HEK293 (cell line): Measurements from ENCODE around the gene KATNA1.
A peak's percentile ranks its signal among the peaks of the same experiment; 100 is the strongest.
"Not testable (repeated sequence)": the region's sequence is repeated elsewhere in the genome, so short reads cannot be mapped to it uniquely, and the experiment has no call there.

Source experiments
- CTCF ChIA-PET: fragments of 350-600 bp; formaldehyde crosslinking; extraction: SDS; loops from one replicate; lab custom pipeline; 2021; ENCODE audit warnings: antibody characterized with exemption; lab: Yijun Ruan, JAX
- POLR2A ChIA-PET: fragments of 300-600 bp; formaldehyde crosslinking; extraction: SDS; loops from one replicate; lab custom pipeline; 2020; ENCODE audit warnings: antibody characterized with exemption, inconsistent platforms; lab: Yijun Ruan, JAX
- H3K27ac ChIP-seq: fragments of 200-500 bp; sonication (Bioruptor generic); 2 replicates; pipeline ENCODE4 v1.5.1; 2014; ENCODE audit warnings: low read depth, low read length, control low read depth, inconsistent platforms; ENCODE audit errors: extremely low read depth
- H3K36me3 ChIP-seq, 2 experiments: fragments of 200-500 bp in 1 of 2; sonication (Bioruptor generic) in 1 of 2; 1 replicate in 1 of 2; 2 replicates in 1 of 2; pipeline ENCODE4 v1.5.1; 2014 to 2017; ENCODE audit warnings: inconsistent platforms in 2 of 2, low read length in 2 of 2; ENCODE audit not compliant: control insufficient read depth in 2 of 2, insufficient read depth in 1 of 2
- H3K4me1 ChIP-seq: fragments of 200-500 bp; sonication (Bioruptor generic); 2 replicates; pipeline ENCODE4 v1.5.1; 2014; ENCODE audit warnings: mild to moderate bottlenecking, low read length, inconsistent platforms; ENCODE audit not compliant: control insufficient read depth, insufficient read depth
- H3K4me3 ChIP-seq: 2 replicates; pipeline ENCODE4 v1.5.1; 2011; ENCODE audit warnings: low read depth, mild to moderate bottlenecking, control low read depth, low read length, moderate library complexity
- H3K9me3 ChIP-seq: fragments of 200-500 bp; sonication (Bioruptor generic); 2 replicates; pipeline ENCODE4 v1.5.1; 2014; ENCODE audit warnings: low read depth, low read length, inconsistent platforms; ENCODE audit not compliant: control insufficient read depth, insufficient read depth
- CTCF ChIP-seq: fragments of 450-650 bp; formaldehyde crosslinking; IDR thresholded peaks from 2 replicates; pipeline ENCODE4 v1.5.1; 2016; ENCODE audit warnings: missing biosample characterization, missing genetic modification characterization
- TCF7L2 ChIP-seq: IDR thresholded peaks from 2 replicates; pipeline ENCODE4 v1.6.1; 2011; ENCODE audit warnings: low read depth, mild to moderate bottlenecking, inconsistent platforms, low read length, moderate library complexity, borderline replicate concordance
- ZFP37 ChIP-seq: fragments of 450-650 bp; formaldehyde crosslinking; IDR thresholded peaks from 2 replicates; pipeline ENCODE4 v1.5.1; 2016; ENCODE audit warnings: missing biosample characterization, missing genetic modification characterization
- ZNF121 ChIP-seq: fragments of 450-650 bp; formaldehyde crosslinking; IDR thresholded peaks from 2 replicates; pipeline ENCODE4 v1.5.1; 2016; ENCODE audit warnings: missing biosample characterization, missing genetic modification characterization
- ZNF214 ChIP-seq: fragments of 450-650 bp; formaldehyde crosslinking; IDR thresholded peaks from 2 replicates; pipeline ENCODE4 v1.5.1; 2017; ENCODE audit warnings: missing biosample characterization, mild to moderate bottlenecking, missing genetic modification characterization, borderline replicate concordance
- ZNF23 ChIP-seq: fragments of 450-650 bp; formaldehyde crosslinking; IDR thresholded peaks from 2 replicates; pipeline ENCODE4 v1.5.1; 2016; ENCODE audit warnings: missing biosample characterization, missing genetic modification characterization, borderline replicate concordance
- ZNF26 ChIP-seq: fragments of 450-650 bp; formaldehyde crosslinking; IDR thresholded peaks from 2 replicates; pipeline ENCODE4 v1.5.1; 2016; ENCODE audit warnings: missing biosample characterization, missing genetic modification characterization
- ZNF280D ChIP-seq: fragments of 450-650 bp; formaldehyde crosslinking; IDR thresholded peaks from 2 replicates; pipeline ENCODE4 v1.5.1; 2016; ENCODE audit warnings: missing biosample characterization, missing genetic modification characterization
- ZNF324 ChIP-seq: fragments of 450-650 bp; formaldehyde crosslinking; IDR thresholded peaks from 2 replicates; pipeline ENCODE4 v1.5.1; 2016; ENCODE audit warnings: missing biosample characterization, missing genetic modification characterization
- ZNF362 ChIP-seq: fragments of 450-650 bp; formaldehyde crosslinking; IDR thresholded peaks from 2 replicates; pipeline ENCODE4 v1.5.1; 2016; ENCODE audit warnings: missing biosample characterization, missing genetic modification characterization
- ZNF398 ChIP-seq: fragments of 450-650 bp; formaldehyde crosslinking; IDR thresholded peaks from 2 replicates; pipeline ENCODE4 v1.5.1; 2017; ENCODE audit warnings: missing biosample characterization, missing genetic modification characterization
- ZNF404 ChIP-seq: fragments of 450-650 bp; formaldehyde crosslinking; IDR thresholded peaks from 2 replicates; pipeline ENCODE4 v1.5.1; 2017; ENCODE audit warnings: missing biosample characterization, missing genetic modification characterization
- ZNF548 ChIP-seq: fragments of 450-650 bp; formaldehyde crosslinking; IDR thresholded peaks from 2 replicates; pipeline ENCODE4 v1.5.1; 2016; ENCODE audit warnings: missing biosample characterization, missing genetic modification characterization
- ZNF600 ChIP-seq: fragments of 450-650 bp; formaldehyde crosslinking; IDR thresholded peaks from 2 replicates; pipeline ENCODE4 v1.5.1; 2016; ENCODE audit warnings: missing biosample characterization, missing genetic modification characterization
- ZNF707 ChIP-seq: fragments of 450-650 bp; formaldehyde crosslinking; IDR thresholded peaks from 2 replicates; pipeline ENCODE4 v1.5.1; 2016; ENCODE audit warnings: missing biosample characterization, missing genetic modification characterization
- ZNF768 ChIP-seq: fragments of 450-650 bp; formaldehyde crosslinking; IDR thresholded peaks from 2 replicates; pipeline ENCODE4 v1.5.1; 2018; ENCODE audit warnings: missing biosample characterization, mild to moderate bottlenecking, missing genetic modification characterization

KATNA1 gene

GRCh38 chr6:149680503-149680902 lies 32.0 kb upstream of the KATNA1 start (continued):
- no peak for TF ChIP-seq ZNF280D (tag by site-specific recombination)
- no peak for TF ChIP-seq TCF7L2
- TF ChIP-seq ZNF214 (tag by site-specific recombination) = no peak
- no peak for TF ChIP-seq ZNF768 (tag by site-specific recombination)
- TF ChIP-seq ZNF23 (tag by site-specific recombination) = no peak

- H3K36me3 ChIP-seq = peaks cover 74 to 93% of the 10 kb centered on the region in 2 experiments; a peak in 2 of 3 replicates
- H3K9me3 ChIP-seq, H3K4me1 ChIP-seq, CTCF ChIA-PET, H3K27ac ChIP-seq, H3K4me3 ChIP-seq: not testable (repeated sequence)
- POLR2A ChIA-PET = interaction anchor here (0.6 kb wide), 1 partner anchor 71 kb away, joined by 3 read pairs; no protein-coding TSS in a partner anchor
Observed at GRCh38 chr6:149672265-149672664, 23.8 kb upstream of the KATNA1 start.

GRCh38 chr6:149660028-149660427 lies 11.5 kb upstream of the KATNA1 start:
- TF ChIP-seq ZNF404 = no peak
- TF ChIP-seq ZNF600 = no peak
- no peak overlapping the region for H3K27ac ChIP-seq
- H3K36me3 ChIP-seq = peaks cover 31 to 68% of the 10 kb centered on the region in 2 experiments
- H3K4me3 ChIP-seq = no peak overlapping the region
- H3K4me1 ChIP-seq = no peaks in the 10 kb centered on the region
- CTCF ChIA-PET = interaction anchor here (0.7 to 1.4 kb wide), 2 partner anchors 10 to 94 kb away, joined by 3 read pairs; no protein-coding TSS in a partner anchor
- no peaks in the 10 kb centered on the region for H3K9me3 ChIP-seq
- POLR2A ChIA-PET = interaction anchor here (1.0 to 2.3 kb wide), 4 partner anchors 9 to 90 kb away, joined by 3 to 11 read pairs (median 4); partner anchors contain the start of genes KATNA1 and PCMT1

- Histone ChIP-seq H3K27ac (no peak overlapping the region), H3K36me3 (peaks cover 8 to 48% of the 10 kb centered on the region in 2 experiments), H3K9me3 (no peaks in the 10 kb centered on the region), H3K4me1 (no peaks in the 10 kb centered on the region), H3K4me3 (no peak overlapping the region)
- POLR2A ChIA-PET = no interaction called here
- CTCF ChIA-PET = no interaction called here
- TF ChIP-seq ZNF121 (tag by site-specific recombination) (peak; percentile 37; the same call in 1 of the 2 replicates), ZNF324 (tag by site-specific recombination) (no peak), CTCF (tag by site-specific recombination) (no peak)
Observed at GRCh38 chr6:149657441-149657840, 8.9 kb upstream of the KATNA1 start.

- Histone ChIP-seq H3K27ac (no peak overlapping the region), H3K9me3 (no peaks in the 10 kb centered on the region), H3K4me3 (no peak overlapping the region), H3K4me1 (peaks cover 4% of the 10 kb centered on the region), H3K36me3 (peaks cover 0 to 3% of the 10 kb centered on the region in 2 experiments; a peak in 1 of 3 replicates)
- ChIA-PET POLR2A (interaction anchor here (1.1 kb wide), 1 partner anchor 9 kb away, joined by 3 read pairs; no protein-coding TSS in a partner anchor), CTCF (interaction anchor here (0.6 to 0.8 kb wide), 2 partner anchors 37 to 137 kb away, joined by 3 read pairs; no protein-coding TSS in a partner anchor)
- TF ChIP-seq ZNF26 (no peak), ZFP37 (tag by site-specific recombination) (no peak), ZNF398 (tag by site-specific recombination) (no peak), ZNF362 (tag by site-specific recombination) (no peak), ZNF707 (tag by site-specific recombination) (no peak), ZNF548 (no peak)
Observed at GRCh38 chr6:149651056-149651455, 2.5 kb upstream of the KATNA1 start.
